Measurements from ENCODE around the gene PIK3IP1. TPM values are rescaled to one million over a fixed set of nuclear protein-coding genes. Genes with fewer than 3 reads are reported as not detected.
A peak's percentile ranks its signal among the peaks of the same experiment; 100 is the strongest.

PIK3IP1 gene
- total and polyA plus RNA-seq, 4 donors: 3.1 to 7.8 (median 6.0) TPM

GRCh38 chr22:31275018-31275417 is 17.3 kb downstream of the PIK3IP1 start:
- Histone ChIP-seq H3K27me3 (ENCODE audit: control insufficient read depth in 4 of 4, insufficient read depth in 4 of 4, low read length in 3 of 4) (no peaks in the 10 kb centered on the region), H3K36me3 (ENCODE audit: control insufficient read depth in 4 of 4, insufficient read depth in 3 of 4, low read depth in 1 of 4, low read length in 3 of 4) (peaks cover 7 to 28% (median 14%) of the 10 kb centered on the region in 4 donors), H3K4me3 (ENCODE audit: low read depth in 1 of 3, low read length in 3 of 3) (no peak overlapping the region), H3K9ac (ENCODE audit: low read depth in 1 of 2, low read length in 2 of 2) (no peak overlapping the region), H3K9me3 (ENCODE audit: control insufficient read depth in 4 of 4, low read length in 3 of 4) (no peaks in the 10 kb centered on the region), H3K4me1 (ENCODE audit: control insufficient read depth in 4 of 4, insufficient read depth in 4 of 4, low read length in 3 of 4) (peaks cover 0 to 13% (median 6%) of the 10 kb centered on the region in 4 donors), H3K27ac (ENCODE audit: low read depth in 1 of 2, low read length in 2 of 2) (no peak overlapping the region)
- TF ChIP-seq HNF4A (conservative IDR thresholded peaks at IDR 0.05) (peak in 1 of 2 donors; percentile 33), JUND (IDR thresholded peaks at IDR 0.05) (no peak)
- DNase-seq (ENCODE audit: low spot score): no peak
- 71% methylated on average over 6 of the region's 6 CpGs for WGBS

- TF ChIP-seq EGR1 (IDR thresholded peaks at IDR 0.05; ENCODE audit: low read depth in 2 of 2) (no peak), YY1 (IDR thresholded peaks at IDR 0.05) (no peak), ZBTB33 (IDR thresholded peaks at IDR 0.05) (no peak), RAD21 (IDR thresholded peaks at IDR 0.05) (no peak), TAF1 (conservative IDR thresholded peaks at IDR 0.05) (no peak), RXRA (IDR thresholded peaks at IDR 0.05) (no peak), GABPA (IDR thresholded peaks at IDR 0.05 in 1 of 2, conservative IDR thresholded peaks at IDR 0.05 in 1 of 2) (no peak), MAX (IDR thresholded peaks at IDR 0.05) (no peak), SP1 (IDR thresholded peaks at IDR 0.05) (no peak)
- no peak overlapping the region for H3K27ac ChIP-seq (ENCODE audit: low read depth in 1 of 2, low read length in 2 of 2)
- H3K9me3 ChIP-seq (ENCODE audit: control insufficient read depth in 4 of 4, low read length in 3 of 4): no peaks in the 10 kb centered on the region
- H3K27me3 ChIP-seq (ENCODE audit: control insufficient read depth in 4 of 4, insufficient read depth in 4 of 4, low read length in 3 of 4): no peaks in the 10 kb centered on the region
- peaks cover 7 to 29% (median 14%) of the 10 kb centered on the region in 4 donors for H3K36me3 ChIP-seq (ENCODE audit: control insufficient read depth in 4 of 4, insufficient read depth in 3 of 4, low read depth in 1 of 4, low read length in 3 of 4)
- WGBS: 81% methylated on average over 3 of the region's 3 CpGs
- no peak overlapping the region for H3K9ac ChIP-seq (ENCODE audit: low read depth in 1 of 2, low read length in 2 of 2)
- peaks cover 0 to 11% (median 6%) of the 10 kb centered on the region in 4 donors for H3K4me1 ChIP-seq (ENCODE audit: control insufficient read depth in 4 of 4, insufficient read depth in 4 of 4, low read length in 3 of 4)
- DNase-seq (ENCODE audit: low spot score): no peak
- H3K4me3 ChIP-seq (ENCODE audit: low read depth in 1 of 3, low read length in 3 of 3): no peak overlapping the region
Measured at GRCh38 chr22:31274017-31274416, 18.3 kb downstream of the PIK3IP1 start.

- no peaks in the 10 kb centered on the region for H3K9me3 ChIP-seq (ENCODE audit: control insufficient read depth in 4 of 4, low read length in 3 of 4)
- peaks cover 8 to 36% (median 14%) of the 10 kb centered on the region in 4 donors for H3K36me3 ChIP-seq (ENCODE audit: control insufficient read depth in 4 of 4, insufficient read depth in 3 of 4, low read depth in 1 of 4, low read length in 3 of 4)
- H3K27ac ChIP-seq (ENCODE audit: low read depth in 1 of 2, low read length in 2 of 2): no peak overlapping the region
- peak; percentile 64 for DNase-seq (ENCODE audit: low spot score)
- no peak overlapping the region for H3K4me3 ChIP-seq (ENCODE audit: low read depth in 1 of 3, low read length in 3 of 3)
- H3K4me1 ChIP-seq (ENCODE audit: control insufficient read depth in 4 of 4, insufficient read depth in 4 of 4, low read length in 3 of 4): no peaks in the 10 kb centered on the region
- no peak overlapping the region for H3K9ac ChIP-seq (ENCODE audit: low read depth in 1 of 2, low read length in 2 of 2)
- 80% methylated on average over 15 of the region's 15 CpGs for WGBS
- TF ChIP-seq RAD21 (IDR thresholded peaks at IDR 0.05): peak; percentile 74 to 87
- peak; percentile 62 for TF ChIP-seq CTCF (IDR thresholded peaks at IDR 0.05; ENCODE audit: low read depth, low read length, missing input control)
- TF ChIP-seq ATF3 (IDR thresholded peaks at IDR 0.05): no peak
- no peak for TF ChIP-seq HNF4A (conservative IDR thresholded peaks at IDR 0.05)
- no peak for TF ChIP-seq FOXA1 (IDR thresholded peaks at IDR 0.05)
- no peaks in the 10 kb centered on the region for H3K27me3 ChIP-seq (ENCODE audit: control insufficient read depth in 4 of 4, insufficient read depth in 4 of 4, low read length in 3 of 4)
Measured at GRCh38 chr22:31272522-31273446, 19.5 kb downstream of the PIK3IP1 start.
